Ovary (tissue), 10 donors: ENCODE data around the gene CAP1. TPM values are rescaled to one million over a fixed set of nuclear protein-coding genes. Genes with fewer than 3 reads are reported as not detected.

Source experiments
- DNase-seq, 5 donors: peaks; one replicate each; pipeline ENCODE4 v3.0.0-alpha.2; 2019 to 2020
- H3K27ac ChIP-seq, 2 donors: fragments of 200-600 bp; one replicate each; pipeline versions ENCODE4 v1.5.1 to v1.8.0; 2019 to 2022
- H3K27me3 ChIP-seq: fragments of 200-600 bp; one replicate; pipeline ENCODE4 v1.8.0; 2022
- H3K36me3 ChIP-seq: fragments of 200-600 bp; sonication (generic); one replicate; pipeline ENCODE4 v1.5.1; 2019
- H3K4me1 ChIP-seq: one replicate; pipeline ENCODE4 v1.8.1; 2013; ENCODE audit warnings: mild to moderate bottlenecking, moderate library complexity; ENCODE audit not compliant: insufficient read depth
- H3K4me3 ChIP-seq: fragments of 200-600 bp; sonication (generic); one replicate; pipeline ENCODE4 v1.5.1; 2017
- H3K9me3 ChIP-seq, 2 donors: fragments of 200-600 bp in 1 of 2; sonication (generic) in 1 of 2; one replicate each; pipeline versions ENCODE4 v1.5.1 to v1.8.1; 2013 to 2019; ENCODE audit warnings: mild to moderate bottlenecking in 1 of 2, moderate library complexity in 1 of 2
- CTCF ChIP-seq, 3 donors: fragments of 450-650 bp in 2 of 3; fragments of 200-600 bp in 1 of 3; IDR thresholded peaks; one replicate each; pipeline versions ENCODE4 v1.5.1 to v1.8.0; 2016 to 2022; ENCODE audit warnings: antibody characterized with exemption in 3 of 3, mild to moderate bottlenecking in 1 of 3
- EP300 ChIP-seq: sonication (generic); formaldehyde crosslinking; IDR thresholded peaks from one replicate; pipeline ENCODE4 v1.6.1; 2017; ENCODE audit warnings: antibody characterized with exemption
- POLR2A ChIP-seq: fragments of 450-650 bp; IDR thresholded peaks from one replicate; pipeline ENCODE4 v1.6.1; 2017; ENCODE audit warnings: antibody characterized with exemption, mild to moderate bottlenecking, moderate library complexity
- WGBS, 3 donors: extraction: QIAGEN DNeasy Blood & Tissue Kit in 1 of 3; methylation state at CpG; one replicate each; pipeline versions ENCODE4 v1.1.5 to v1.1.7; 2013 to 2017; 5-methylcytosine and 5-hydroxymethylcytosine counted together
- intact Hi-C, 4 donors: fragments of 100-400 bp; cut with DNase I; formaldehyde crosslinking; loops; one replicate each; pipeline versions ENCODE4 v1.11.0 to v1.15.1; 2022 to 2023
- long read RNA-seq, 3 donors: library from polyadenylated mRNA in 2 of 3; unstranded in 2 of 3; transcript quantifications; one replicate each; pipeline ENCODE4 v2.0.0 and lab custom pipeline, GENCODE V29; 2021 to 2026
- polyA plus RNA-seq, 2 donors: library from polyadenylated mRNA; stranded (reverse); fragments of 200-250 nt in 1 of 2; fragments of 350-450 nt in 1 of 2; fragmentation: Illumina TruSeq in 1 of 2; extraction: RNeasy Lipid Tissue Mini Kit (QIAGEN cat#74804) in 1 of 2; gene quantifications; one replicate each; pipeline ENCODE4 v1.2.3, GENCODE V29; 2013 to 2014
- total RNA-seq, 7 donors: library from RNA; depleted of rRNA in 2 of 7; stranded (reverse); fragments of >200 nt in 2 of 7; fragmentation: NEBNext Ultra II Directional in 3 of 7; extraction: Animal tissue kit (Norgen Biotek cat#: 25700) in 3 of 7; gene quantifications; one replicate each; pipeline versions ENCODE4 v1.1.0 to v1.2.4, GENCODE V29; 2016 to 2023
- donor health status: DM: no; HTN: no; CAD: no; lungs with moderate emphysema.
- donor health status: DM: no; HTN: no; CAD: no.
- donor health status: Bipolar disorder and iron deficiency.
- donor health status: DM: yes; HTN: yes; CAD: no.
- donor health status: DM: no; HTN: no; CAD: no.
- donor health status: DM: yes; HTN: yes; CAD: no.

CAP1 gene
- total RNA-seq: 100 to 1,000 TPM in 5 of 7 donors, 10 to 100 TPM in 2; 76.8 to 257 (median 194) TPM
- polyA plus RNA-seq: 100 to 1,000 TPM; 110 to 325 TPM
- long read RNA-seq, donor 1, transcript CAP1-201 (13 exons, 2,592 nt): minor isoform, 42 of 1,061 reads
- long read RNA-seq, donor 1, transcript CAP1-206 (13 exons, 2,217 nt): major isoform, 387 of 1,061 reads
- long read RNA-seq, donor 1, transcript CAP1-203 (13 exons, 3,105 nt): minor isoform, 180 of 1,061 reads
- long read RNA-seq, donor 1, transcript CAP1-202 (13 exons, 1,496 nt): minor isoform, 123 of 1,061 reads
- long read RNA-seq, donor 1, partial matches to known transcripts: 116 of 1,061 reads
- long read RNA-seq, donor 1, other reads (novel, unspliced or antisense): 187 of 1,061 reads
- long read RNA-seq, donor 2, transcript CAP1-203 (13 exons, 3,105 nt): minor isoform, 9 of 47 reads
- long read RNA-seq, donor 2, transcript CAP1-202 (13 exons, 1,496 nt): minor isoform, 13 of 47 reads
- long read RNA-seq, donor 2, transcript CAP1-206 (13 exons, 2,217 nt): major isoform, 18 of 47 reads
- long read RNA-seq, donor 2, partial matches to known transcripts: 0 of 47 reads
- long read RNA-seq, donor 2, other reads (novel, unspliced or antisense): 0 of 47 reads
- long read RNA-seq, donor 3, transcript CAP1-203 (13 exons, 3,105 nt): minor isoform, 78 of 433 reads
- long read RNA-seq, donor 3, transcript CAP1-206 (13 exons, 2,217 nt): major isoform, 173 of 433 reads
- long read RNA-seq, donor 3, transcript CAP1-202 (13 exons, 1,496 nt): minor isoform, 54 of 433 reads
- long read RNA-seq, donor 3, transcript CAP1-201 (13 exons, 2,592 nt): minor isoform, 14 of 433 reads
- long read RNA-seq, donor 3, partial matches to known transcripts: 30 of 433 reads
- long read RNA-seq, donor 3, other reads (novel, unspliced or antisense): 70 of 433 reads

- Histone ChIP-seq H3K27ac (peak within 1 kb of the TSS; percentile 57 to 89), H3K4me3 (peak within 1 kb of the TSS; percentile 99), H3K9me3 (no peaks in the 10 kb centered on the region), H3K36me3 (no peaks in the 10 kb centered on the region), H3K27me3 (no peaks in the 10 kb centered on the region), H3K4me1 (peaks cover 2% of the 10 kb centered on the region)
- DNase-seq: peak; percentile 99 to 100 (median 99)
- intact Hi-C loops: no loop called here
- TF ChIP-seq POLR2A: no peak
- 1% methylated on average over 50 to 65 of the region's 65 CpGs for WGBS, 3 donors
Observed at GRCh38 chr1:40040511-40041465, at the start of gene CAP1. CAP1 (plus strand) TSS chr1:40040729; CDS start chr1:40059347, 18,618 bp downstream.

GRCh38 chr1:39992234-39992633 lies 48.3 kb upstream of the CAP1 start:
- TF ChIP-seq POLR2A (no peak), CTCF (IDR thresholded peaks at IDR 0.05) (no peak), EP300 (no peak)
- H3K27ac ChIP-seq: no peak overlapping the region
- no peaks in the 10 kb centered on the region for H3K36me3 ChIP-seq
- WGBS, 3 donors: 75 to 81% (median 76%) methylated on average over 2 of the region's 2 CpGs
- no peak for DNase-seq
- H3K27me3 ChIP-seq: no peaks in the 10 kb centered on the region
- H3K4me1 ChIP-seq: no peaks in the 10 kb centered on the region
- H3K9me3 ChIP-seq: no peaks in the 10 kb centered on the region
- no peak overlapping the region for H3K4me3 ChIP-seq
- intact Hi-C loops: no loop called here

- no peak overlapping the region for H3K27ac ChIP-seq
- H3K4me3 ChIP-seq: no peak overlapping the region
- intact Hi-C loops: no loop called here
- no peaks in the 10 kb centered on the region for H3K27me3 ChIP-seq
- DNase-seq: no peak
- TF ChIP-seq CTCF (IDR thresholded peaks at IDR 0.05) (no peak), EP300 (no peak), POLR2A (no peak)
- no peaks in the 10 kb centered on the region for H3K36me3 ChIP-seq
- WGBS, 3 donors: 91 to 93% (median 92%) methylated on average over 5 of the region's 5 CpGs
- no peaks in the 10 kb centered on the region for H3K9me3 ChIP-seq
- H3K4me1 ChIP-seq: no peaks in the 10 kb centered on the region
Observed at GRCh38 chr1:39992888-39993287, 47.6 kb upstream of the CAP1 start.

DNA sequence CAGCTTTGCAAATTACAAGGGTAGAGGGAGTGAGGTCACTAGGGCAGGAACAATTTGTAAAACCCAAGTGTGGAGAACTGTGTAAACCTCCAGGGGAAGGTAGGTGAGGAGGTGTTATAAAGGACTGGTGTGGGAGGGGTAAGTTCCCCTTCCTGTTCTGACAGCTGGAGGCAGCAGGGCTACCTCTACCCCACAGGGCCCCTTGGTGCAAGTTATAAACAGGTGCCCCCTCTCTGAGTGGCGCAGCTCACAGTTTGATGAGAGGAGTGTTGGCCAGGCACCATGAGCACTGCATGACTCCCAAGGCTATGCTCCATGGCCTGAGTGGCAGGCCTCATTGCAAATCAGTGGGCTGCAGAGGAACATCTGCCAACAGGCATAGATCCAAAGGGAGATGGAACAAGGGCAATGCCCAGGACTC lies 44.5 kb upstream of the CAP1 start:
- intact Hi-C loops: no loop called here
- DNase-seq: no peak
- Histone ChIP-seq H3K4me1 (no peaks in the 10 kb centered on the region), H3K27ac (no peak overlapping the region), H3K9me3 (no peaks in the 10 kb centered on the region), H3K4me3 (no peak overlapping the region), H3K27me3 (no peaks in the 10 kb centered on the region), H3K36me3 (no peaks in the 10 kb centered on the region)
- TF ChIP-seq CTCF (IDR thresholded peaks at IDR 0.05): no peak
- no peak for TF ChIP-seq POLR2A
- no peak for TF ChIP-seq EP300
- 89 to 93% (median 89%) methylated on average over 1 of the region's 1 CpG for WGBS, 3 donors
